Endothelial cell of umbilical vein (primary cell): ENCODE results near the gene TRIM2.

Source experiments
- FOS ChIP-seq: IDR thresholded peaks from 2 replicates; pipeline ENCODE4 v1.6.1; 2011; ENCODE audit warnings: mild to moderate bottlenecking, low read length, moderate library complexity, borderline replicate concordance; ENCODE audit not compliant: insufficient read depth
- POLR2A ChIP-seq: IDR thresholded peaks from 2 replicates; pipeline ENCODE4 v1.6.1; 2012; ENCODE audit warnings: low read depth, mild to moderate bottlenecking, control low read depth, low read length
- POLR2AphosphoS5 ChIP-seq: IDR thresholded peaks from 2 replicates; pipeline ENCODE4 v1.6.1; 2012; ENCODE audit warnings: low read depth, mild to moderate bottlenecking, control low read depth, low read length, moderate library complexity; ENCODE audit not compliant: insufficient read depth
- TF ChIP-seq, protein P1 (sequence below), 2 donors: IDR thresholded peaks; 1 replicate in 1 of 2; 2 replicates in 1 of 2; pipeline ENCODE4 v1.5.1; 2011; ENCODE audit warnings: low read length in 2 of 2, mild to moderate bottlenecking in 2 of 2, moderate library complexity in 2 of 2, control low read depth in 1 of 2, inconsistent platforms in 1 of 2, low read depth in 1 of 2; ENCODE audit not compliant: insufficient read depth in 1 of 2; ENCODE audit errors: extremely low read depth in 1 of 2

GRCh38 chr4:153260132-153260531 is 55.9 kb downstream of the TRIM2 start:
- TF ChIP-seq POLR2A (no peak), FOS (no peak), POLR2AphosphoS5 (no peak)
- TF ChIP-seq, protein P1, sequence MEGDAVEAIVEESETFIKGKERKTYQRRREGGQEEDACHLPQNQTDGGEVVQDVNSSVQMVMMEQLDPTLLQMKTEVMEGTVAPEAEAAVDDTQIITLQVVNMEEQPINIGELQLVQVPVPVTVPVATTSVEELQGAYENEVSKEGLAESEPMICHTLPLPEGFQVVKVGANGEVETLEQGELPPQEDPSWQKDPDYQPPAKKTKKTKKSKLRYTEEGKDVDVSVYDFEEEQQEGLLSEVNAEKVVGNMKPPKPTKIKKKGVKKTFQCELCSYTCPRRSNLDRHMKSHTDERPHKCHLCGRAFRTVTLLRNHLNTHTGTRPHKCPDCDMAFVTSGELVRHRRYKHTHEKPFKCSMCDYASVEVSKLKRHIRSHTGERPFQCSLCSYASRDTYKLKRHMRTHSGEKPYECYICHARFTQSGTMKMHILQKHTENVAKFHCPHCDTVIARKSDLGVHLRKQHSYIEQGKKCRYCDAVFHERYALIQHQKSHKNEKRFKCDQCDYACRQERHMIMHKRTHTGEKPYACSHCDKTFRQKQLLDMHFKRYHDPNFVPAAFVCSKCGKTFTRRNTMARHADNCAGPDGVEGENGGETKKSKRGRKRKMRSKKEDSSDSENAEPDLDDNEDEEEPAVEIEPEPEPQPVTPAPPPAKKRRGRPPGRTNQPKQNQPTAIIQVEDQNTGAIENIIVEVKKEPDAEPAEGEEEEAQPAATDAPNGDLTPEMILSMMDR (IDR thresholded peaks at IDR 0.05; ENCODE audit: extremely low read depth in 1 of 2, insufficient read depth in 1 of 2, low read depth in 1 of 2, low read length in 2 of 2), result no peak
